CD4-positive, alpha-beta T cell treated with Interleukin-1 beta for 1 hour (primary cell): ENCODE results near the gene RAB27A.

Experiments
- DNase-seq, 2 donors: peaks; one replicate each; pipeline ENCODE4 v3.0.0-alpha.2; 2020 to 2022

RAB27A gene

DNA sequence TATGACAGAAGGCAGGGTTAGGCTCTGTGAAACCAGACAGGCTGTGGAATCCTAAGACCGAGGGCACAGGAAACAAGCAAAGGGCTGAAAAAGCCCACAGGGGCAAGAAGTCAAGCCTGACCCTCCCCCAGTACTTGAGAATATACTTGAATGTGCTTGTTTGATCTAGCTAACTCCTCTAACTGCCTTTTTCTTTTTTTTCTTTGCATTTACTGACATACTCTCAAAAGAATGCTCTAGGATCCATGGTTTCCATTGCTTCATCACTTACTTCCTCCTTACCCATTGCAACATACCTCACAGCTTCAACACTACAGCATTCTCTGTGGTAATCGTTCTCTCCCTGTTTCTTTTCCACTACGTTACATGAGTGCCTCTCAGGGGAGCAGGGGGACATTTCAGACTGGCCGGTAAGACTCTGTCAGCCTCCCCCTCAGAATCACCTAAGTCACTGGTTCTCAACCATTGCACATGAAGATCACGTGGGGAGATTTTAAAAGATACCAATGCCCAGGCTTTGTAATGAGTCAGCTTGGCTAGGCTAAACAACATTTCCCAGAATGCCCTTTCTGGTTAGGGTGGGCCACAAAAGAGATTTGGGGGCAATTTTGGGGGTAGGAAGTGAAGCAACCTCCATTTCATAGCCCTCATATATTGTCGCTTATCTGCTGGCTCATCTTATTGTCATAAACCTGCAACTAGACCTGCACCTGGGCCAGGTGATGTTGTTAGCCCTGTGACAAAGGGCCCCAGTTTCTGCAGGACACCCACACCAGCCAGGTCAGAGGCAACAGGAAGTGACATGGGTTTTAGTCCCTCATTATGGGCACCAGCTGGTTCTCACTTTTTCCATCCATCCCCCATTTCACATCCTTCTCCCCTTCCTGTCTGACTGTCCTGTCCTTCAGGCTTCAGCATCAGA lies 68.3 kb downstream of the RAB27A start:
- peak; percentile 11 to 36 for DNase-seq

DNA sequence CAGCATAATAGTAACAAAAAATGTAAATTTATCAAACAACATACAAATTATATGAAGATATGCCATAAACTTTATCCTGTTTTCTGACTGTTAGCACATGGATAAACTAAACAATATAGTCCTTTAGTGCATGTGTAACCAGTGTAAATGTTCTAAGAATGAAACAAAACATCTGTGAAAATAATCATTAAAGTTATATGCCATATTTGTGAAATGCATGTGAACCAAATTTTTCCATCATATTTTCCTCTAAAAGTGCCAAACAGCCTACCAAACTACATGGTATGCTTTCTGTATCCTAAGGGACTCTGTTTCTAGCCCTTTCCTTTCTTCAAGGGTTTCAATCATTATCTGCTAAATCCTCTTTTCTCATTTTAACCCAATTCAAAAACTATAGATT lies 69.0 kb downstream of the RAB27A start:
- DNase-seq: no peak

DNA sequence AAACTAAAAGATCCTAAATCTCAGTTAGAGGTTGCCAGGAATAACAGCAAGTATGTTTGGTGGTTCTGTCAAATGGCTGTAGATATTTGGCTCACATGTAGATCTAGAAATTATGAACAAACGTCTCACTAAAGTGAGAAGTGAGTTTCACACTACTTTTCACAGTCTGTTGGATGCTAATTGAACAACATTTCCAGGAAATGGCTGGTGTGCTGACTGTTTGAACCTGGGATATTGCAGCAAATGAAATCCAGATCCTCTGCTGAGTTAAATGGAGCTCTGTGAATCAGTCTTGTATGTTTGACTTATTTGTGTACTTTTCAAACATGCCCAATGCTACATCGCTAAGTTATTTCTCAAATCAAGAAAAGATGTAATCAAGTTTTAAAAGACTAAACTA lies 71.6 kb downstream of the RAB27A start:
- no peak for DNase-seq

DNA sequence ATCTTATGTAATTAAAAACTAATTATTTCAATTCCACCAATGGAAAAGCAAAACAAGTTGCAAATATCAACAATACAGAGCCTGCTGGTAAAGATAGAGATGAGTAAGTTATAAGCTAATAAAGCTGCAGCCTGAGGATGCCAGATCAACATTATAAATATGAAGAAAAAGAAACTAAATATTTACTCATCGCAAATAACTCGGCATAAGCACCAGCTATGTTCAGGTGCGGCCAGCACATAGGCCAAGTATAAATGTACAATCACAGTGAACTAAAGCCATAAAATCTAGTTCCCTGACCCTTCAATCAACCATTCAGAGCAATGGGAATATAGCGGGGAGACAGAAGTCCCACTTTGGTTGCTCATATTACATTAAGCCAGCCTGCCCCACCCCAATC lies 85.1 kb downstream of the RAB27A start:
- no peak for DNase-seq

DNA sequence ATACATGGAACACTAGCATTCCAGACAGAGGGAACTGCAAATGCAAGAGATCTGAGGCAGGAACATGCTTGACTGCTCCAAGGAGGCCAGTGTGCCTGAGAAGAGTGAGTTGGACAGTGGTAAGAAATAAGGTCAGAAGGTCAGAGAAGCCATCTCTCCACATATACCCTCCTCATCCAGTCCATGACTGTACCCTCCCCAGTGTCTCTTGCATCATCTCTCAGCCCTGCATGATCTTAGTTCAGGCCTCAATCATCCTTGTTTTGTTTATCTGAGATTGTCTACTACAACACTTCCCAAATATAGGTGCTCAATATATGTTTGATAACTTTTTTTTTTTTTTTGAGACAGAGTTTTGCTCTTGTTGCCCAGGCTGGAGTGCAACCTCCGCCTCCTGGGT lies 87.4 kb downstream of the RAB27A start:
- no peak for DNase-seq

DNA sequence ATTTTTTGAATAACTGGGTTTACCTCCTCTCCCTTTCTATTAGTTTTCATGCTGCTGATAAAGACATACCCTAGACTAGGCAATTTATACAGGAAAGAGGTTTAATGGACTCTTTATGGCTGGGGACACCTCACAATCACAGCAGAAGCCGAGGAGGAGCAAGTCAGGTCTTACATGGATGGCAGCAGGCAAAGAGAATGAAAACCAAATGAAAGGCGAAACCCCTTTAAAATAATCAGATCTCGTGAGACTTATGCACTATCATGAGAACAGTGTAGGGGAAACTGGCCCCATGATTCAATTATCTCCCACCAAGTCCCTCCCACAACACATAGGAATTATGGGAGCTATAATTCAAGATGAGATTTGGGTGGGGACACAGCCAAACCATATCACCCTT lies 90.9 kb downstream of the RAB27A start:
- DNase-seq: no peak

DNA sequence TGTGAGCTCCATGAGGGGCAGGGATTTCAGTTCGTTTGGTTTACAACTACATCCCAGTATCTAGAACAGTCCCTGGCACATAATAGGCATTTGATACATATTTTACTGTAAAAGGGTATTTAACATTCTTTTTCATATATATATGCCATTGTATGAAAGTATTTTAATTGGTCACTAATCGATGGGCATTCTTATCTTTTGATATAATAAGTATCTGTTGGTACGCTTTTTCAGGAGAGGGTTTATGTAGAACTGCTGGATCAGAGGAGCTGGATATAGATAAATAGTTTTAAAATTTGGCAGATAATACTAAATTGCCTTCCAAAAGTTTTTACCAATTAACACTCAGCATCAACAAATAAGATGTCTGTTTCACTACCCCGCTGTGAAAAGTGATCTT lies 91.9 kb downstream of the RAB27A start:
- no peak for DNase-seq

DNA sequence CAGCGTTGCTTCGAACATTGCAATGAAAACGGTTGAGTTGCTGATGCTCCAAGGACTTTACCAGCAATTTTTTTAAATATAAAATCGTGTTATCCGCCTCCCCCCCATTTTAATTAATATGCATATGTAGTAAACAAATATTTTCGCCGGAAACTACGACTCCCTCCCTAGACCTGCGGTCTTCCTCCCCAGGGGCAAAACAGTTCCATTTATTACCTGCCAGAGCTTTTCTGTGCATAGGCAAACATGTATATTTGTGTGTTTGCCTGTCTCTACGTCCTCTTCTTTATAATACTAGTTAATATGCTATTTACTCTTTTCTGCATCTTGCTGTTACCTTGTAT lies 92.3 kb downstream of the RAB27A start:
- peak in 1 of 2 donors; percentile 33 for DNase-seq

DNA sequence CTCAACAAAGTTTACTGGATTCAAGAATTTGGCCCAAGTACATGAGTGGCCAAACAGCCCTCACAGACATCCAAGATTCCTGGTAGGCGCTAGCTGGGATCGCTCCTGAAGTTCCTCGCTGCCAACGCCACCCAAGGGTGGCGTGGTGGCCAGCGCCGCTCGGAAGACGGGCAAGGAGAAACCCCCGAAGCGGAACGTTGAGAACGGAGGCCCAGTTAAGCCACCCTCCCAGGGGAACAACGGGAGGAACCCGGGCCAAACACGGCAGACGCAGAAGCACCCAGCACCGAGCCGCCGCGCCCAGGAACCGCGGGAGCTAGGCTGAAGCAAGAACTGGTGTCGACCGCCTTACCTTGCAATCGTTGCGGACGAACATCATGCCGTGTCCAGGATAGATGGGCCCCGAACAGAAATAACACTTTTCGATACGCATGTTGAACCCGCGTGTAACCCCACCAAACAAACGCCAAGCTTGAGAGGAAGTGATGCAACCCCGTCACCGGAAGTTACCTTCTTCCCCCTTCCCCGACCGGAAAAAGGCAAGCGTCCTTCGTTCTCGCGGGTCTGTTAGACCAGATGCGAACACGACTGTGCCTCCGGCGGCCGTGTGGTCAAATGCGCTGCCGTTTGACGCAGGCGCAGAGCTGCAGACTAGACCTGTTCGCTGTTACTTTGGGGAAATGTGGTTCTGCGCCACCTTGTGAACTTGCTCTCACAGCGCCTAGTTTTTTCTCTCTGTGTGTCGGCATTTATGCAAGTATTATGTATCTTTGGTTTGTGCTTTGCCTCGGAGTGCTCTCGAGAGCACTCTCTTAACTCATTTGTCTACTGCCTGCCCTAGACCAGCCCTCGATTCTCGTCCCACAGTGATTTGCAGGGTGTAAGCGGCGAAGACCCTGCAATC lies 92.9 kb downstream of the RAB27A start, which contains the start of gene RSL24D1:
RSL24D1 (minus strand) TSS at position 484 of the 904 bp plus-strand sequence; CDS start at position 433, 51 bp downstream.
- peak; percentile 97 to 98 for DNase-seq

DNA sequence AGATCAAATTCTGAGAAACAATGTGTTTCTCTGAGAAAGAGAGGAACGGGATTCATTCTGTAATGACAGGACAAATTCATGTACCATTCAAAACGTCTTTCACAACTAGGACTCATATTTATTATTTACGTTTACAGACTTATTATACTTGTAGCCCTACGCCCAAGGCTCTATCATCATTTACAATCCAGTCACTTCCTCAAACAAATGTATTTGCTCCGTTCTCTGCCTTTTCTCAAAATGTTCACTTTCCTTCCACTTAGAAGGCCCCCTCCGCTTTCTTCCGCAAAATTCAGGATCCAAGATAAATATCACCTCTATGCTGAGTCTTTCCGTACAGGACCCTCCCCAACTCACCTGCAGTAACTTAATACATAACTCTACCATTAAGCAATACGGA lies 93.6 kb downstream of the RAB27A start:
- no peak for DNase-seq

DNA sequence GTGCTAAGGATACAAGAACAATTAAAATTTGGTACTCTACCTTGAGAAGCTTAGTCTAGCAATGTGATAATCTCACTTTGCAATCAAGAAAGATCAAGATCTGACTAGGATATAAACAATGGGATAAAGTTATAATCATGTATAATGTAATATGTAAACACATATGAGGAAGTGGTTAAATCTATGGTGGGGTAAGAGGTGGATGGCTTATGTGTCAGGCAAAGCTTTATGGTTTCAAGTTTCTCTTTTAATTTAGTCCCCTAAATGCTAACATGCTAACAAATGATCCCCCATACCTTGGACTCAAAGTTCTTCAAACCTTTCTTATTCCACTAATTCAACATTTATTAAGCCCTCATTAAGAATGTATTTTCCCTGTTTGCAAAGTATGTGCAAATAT lies 95.4 kb downstream of the RAB27A start:
- DNase-seq: no peak

DNA sequence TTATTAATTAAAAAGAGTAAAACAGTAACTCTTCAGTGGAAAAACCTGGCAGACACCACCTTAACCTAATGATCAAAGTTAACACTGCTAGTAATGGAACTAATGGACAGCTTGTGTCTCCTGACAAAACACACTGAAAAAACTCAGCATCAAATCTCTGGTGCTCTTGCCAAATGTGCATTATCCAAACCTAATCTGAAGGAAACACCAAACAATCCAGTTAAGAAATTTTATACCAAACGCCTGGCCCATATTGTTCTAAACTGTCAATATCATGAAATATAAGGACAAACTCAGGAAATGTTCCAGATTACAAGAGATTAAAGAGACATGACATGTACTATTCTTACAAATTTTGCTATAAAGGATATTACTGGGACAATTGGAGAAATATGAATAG lies 103.3 kb downstream of the RAB27A start:
- no peak for DNase-seq

DNA sequence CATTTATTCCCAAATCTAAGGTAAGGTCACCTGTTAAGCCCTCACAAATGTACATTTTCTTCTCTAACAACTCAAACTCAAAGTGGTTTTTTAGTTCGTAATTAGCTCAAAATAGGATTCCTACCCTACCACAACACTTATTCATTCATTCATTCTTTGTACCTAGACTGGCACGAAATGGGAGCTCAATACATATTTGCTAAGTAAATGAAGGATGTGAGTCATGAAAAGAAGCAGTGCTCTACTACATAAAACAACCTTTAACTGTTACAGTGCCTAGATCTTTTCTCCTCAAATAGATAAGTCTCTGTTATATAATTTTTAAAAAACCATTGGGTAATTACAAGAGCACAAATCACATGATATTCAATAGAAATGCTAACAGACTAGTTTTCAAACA lies 105.9 kb downstream of the RAB27A start:
- DNase-seq: no peak

DNA sequence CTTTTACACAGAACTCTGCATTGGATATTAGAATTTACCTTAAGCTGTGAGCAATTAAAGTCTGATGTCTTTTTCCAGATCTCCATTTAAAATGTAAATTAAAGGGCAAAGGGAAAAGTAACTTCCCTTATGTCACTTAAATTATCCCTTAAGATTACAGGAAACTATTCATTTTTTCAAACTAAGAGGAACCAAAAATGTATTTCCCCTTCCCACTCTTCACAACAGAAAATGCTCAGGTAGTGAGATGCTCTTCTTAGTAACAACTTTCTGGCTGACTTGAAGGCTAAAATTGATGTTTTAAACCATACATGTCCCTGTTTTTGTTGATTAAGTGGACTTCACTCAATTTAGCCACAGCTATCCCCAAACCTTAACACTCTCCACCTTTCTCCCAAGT lies 110.5 kb downstream of the RAB27A start:
- DNase-seq: no peak

DNA sequence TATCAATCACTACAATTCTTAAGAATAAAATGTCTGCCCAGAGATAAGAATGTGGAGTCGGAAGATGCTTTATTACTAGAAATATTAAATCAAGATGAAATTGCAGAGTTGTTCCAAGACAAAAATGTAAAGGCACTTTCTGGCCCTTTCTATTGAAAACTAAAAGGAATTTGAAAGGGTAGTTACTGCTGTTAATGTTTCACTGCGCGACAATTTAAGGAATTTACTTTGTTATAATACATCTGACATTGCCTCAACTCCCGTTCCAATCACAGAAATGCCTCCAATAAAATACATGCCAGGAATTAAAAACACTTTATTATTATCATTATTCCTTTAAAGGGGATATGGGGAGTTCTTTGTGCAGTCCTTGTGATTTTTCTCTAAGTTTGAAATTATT lies 119.3 kb downstream of the RAB27A start:
- DNase-seq: no peak

DNA sequence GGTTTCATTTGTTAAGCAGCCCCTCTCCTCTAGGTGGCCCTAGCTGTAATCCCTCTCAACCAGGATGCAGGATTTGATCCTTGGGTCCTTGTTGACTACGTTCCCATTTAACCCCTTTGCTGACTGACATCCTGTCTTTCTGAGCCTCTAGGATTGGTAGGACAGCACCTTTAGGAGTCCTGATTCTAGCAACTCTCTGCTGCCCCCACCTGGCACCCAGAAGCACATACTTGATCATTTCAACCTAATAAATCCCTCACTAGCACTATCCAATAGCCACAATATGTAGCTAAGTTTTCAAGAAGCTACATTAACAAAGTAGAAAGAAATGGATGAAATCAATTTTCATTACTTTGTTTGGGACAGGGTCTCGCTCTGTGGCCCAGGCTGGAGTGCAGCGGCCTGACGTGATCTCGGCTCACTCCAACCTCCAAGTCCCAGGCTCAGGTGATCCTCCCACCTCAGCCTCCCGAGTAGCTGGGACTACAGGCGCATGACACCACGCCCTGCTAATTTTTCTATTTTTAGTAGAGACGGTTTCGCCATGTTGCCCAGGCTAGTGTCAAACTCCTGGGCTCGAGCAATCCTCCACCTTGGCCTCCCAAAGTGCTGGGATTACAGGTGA lies 121.2 kb downstream of the RAB27A start:
- DNase-seq: peak; percentile 30 to 44

DNA sequence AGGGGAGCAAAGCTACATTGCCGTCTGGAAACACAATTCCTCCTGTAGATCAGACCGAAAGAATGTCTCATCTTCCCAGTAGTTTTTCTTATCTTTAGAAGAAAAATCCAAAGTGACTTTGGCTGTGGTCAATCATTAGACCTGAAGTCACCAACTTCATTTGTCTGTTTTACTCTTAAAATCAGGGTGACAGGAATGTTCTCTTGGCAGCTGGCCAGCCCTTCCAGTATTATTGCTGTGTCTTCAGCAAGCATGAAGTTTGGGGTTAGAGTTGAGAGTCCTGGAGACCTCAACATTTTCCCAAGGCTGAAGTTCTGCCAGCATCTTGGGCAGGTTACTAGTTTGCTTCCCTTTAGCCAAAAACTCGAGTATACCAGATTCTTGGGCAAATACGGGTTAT lies 125.3 kb downstream of the RAB27A start:
- DNase-seq: no peak
